H7 (cell line): ENCODE measurements around the gene SLX4. TPM values are rescaled to one million over a fixed set of nuclear protein-coding genes. Genes with fewer than 3 reads are reported as not detected.

Experiments
- DNase-seq: peaks from one replicate; pipeline ENCODE4 v3.0.0; 2012
- H3K27me3 ChIP-seq: 2 replicates; pipeline ENCODE4 v1.6.0; 2011; ENCODE audit warnings: mild to moderate bottlenecking, low read length; ENCODE audit not compliant: control insufficient read depth, insufficient read depth
- H3K36me3 ChIP-seq: replicated peaks from 2 replicates; pipeline ENCODE4 v1.5.1; 2011; ENCODE audit warnings: low read length; ENCODE audit not compliant: control insufficient read depth, insufficient read depth
- H3K4me3 ChIP-seq: 2 replicates; pipeline ENCODE4 v1.5.1; 2011; ENCODE audit warnings: low read depth, mild to moderate bottlenecking, control low read depth, low read length, moderate library complexity; ENCODE audit not compliant: insufficient read depth
- total RNA-seq: library from RNA; depleted of rRNA; stranded (reverse); fragments of >200 nt; shearing (Covaris generic); gene quantifications from 2 replicates; pipeline ENCODE4 v1.2.3, GENCODE V29; 2014

Gene SLX4
- total RNA-seq, 1 experiment from 2014 or later, result 8.4 TPM

- DNase-seq, result no peak
- Histone ChIP-seq H3K36me3 (peaks cover 4% of the 10 kb centered on the region), H3K27me3 (no peaks in the 10 kb centered on the region), H3K4me3 (no peak overlapping the region)
Observed at GRCh38 chr16:3584412-3584811, 27.0 kb downstream of the SLX4 start.

GRCh38 chr16:3583303-3584038 is 27.9 kb downstream of the SLX4 start:
- no peak overlapping the region for H3K4me3 ChIP-seq
- no peak for DNase-seq
- peaks cover 4% of the 10 kb centered on the region for H3K36me3 ChIP-seq
- no peaks in the 10 kb centered on the region for H3K27me3 ChIP-seq

- H3K4me3 ChIP-seq, result no peak overlapping the region
- DNase-seq, result peak; percentile 42
- no peaks in the 10 kb centered on the region for H3K27me3 ChIP-seq
- H3K36me3 ChIP-seq, result peaks cover 4% of the 10 kb centered on the region
Observed at GRCh38 chr16:3582276-3583165, 28.9 kb downstream of the SLX4 start.

DNA sequence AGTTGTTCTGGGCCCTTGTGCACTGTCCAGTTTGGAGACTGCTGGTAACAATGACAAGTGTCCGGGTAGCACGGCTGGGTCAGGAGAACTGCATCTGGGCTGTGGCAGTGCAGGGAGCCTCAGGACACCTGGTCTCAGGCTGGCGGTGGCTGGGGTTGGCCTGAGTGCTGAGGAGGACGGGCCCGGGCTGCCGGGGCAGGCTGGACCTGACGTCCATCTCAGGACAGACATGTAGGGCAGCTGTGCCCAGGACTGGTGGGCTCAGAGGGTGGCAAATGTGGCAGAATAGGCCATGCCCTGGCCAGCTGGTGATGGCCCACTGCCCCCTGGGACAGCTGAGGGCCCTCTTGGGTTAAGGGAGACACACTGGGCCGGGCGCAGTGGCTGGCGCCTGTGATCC is 30.0 kb downstream of the SLX4 start:
- DNase-seq, result peak; percentile 44
- Histone ChIP-seq H3K27me3 (no peaks in the 10 kb centered on the region), H3K4me3 (no peak overlapping the region), H3K36me3 (peaks cover 4% of the 10 kb centered on the region)

- H3K36me3 ChIP-seq, result peaks cover 4% of the 10 kb centered on the region
- H3K4me3 ChIP-seq, result no peak overlapping the region
- peak; percentile 59 for DNase-seq
- H3K27me3 ChIP-seq, result no peaks in the 10 kb centered on the region
Observed at GRCh38 chr16:3580686-3581085, 30.7 kb downstream of the SLX4 start.

- H3K27me3 ChIP-seq, result no peaks in the 10 kb centered on the region
- H3K4me3 ChIP-seq, result no peak overlapping the region
- DNase-seq, result peak; percentile 67
- H3K36me3 ChIP-seq, result peaks cover 4% of the 10 kb centered on the region
Observed at GRCh38 chr16:3580251-3580651, 31.2 kb downstream of the SLX4 start.

- Histone ChIP-seq H3K4me3 (no peak overlapping the region), H3K36me3 (peaks cover 4% of the 10 kb centered on the region), H3K27me3 (no peaks in the 10 kb centered on the region)
- DNase-seq, result peak; percentile 51
Observed at GRCh38 chr16:3579776-3580175, 31.6 kb downstream of the SLX4 start.

DNA sequence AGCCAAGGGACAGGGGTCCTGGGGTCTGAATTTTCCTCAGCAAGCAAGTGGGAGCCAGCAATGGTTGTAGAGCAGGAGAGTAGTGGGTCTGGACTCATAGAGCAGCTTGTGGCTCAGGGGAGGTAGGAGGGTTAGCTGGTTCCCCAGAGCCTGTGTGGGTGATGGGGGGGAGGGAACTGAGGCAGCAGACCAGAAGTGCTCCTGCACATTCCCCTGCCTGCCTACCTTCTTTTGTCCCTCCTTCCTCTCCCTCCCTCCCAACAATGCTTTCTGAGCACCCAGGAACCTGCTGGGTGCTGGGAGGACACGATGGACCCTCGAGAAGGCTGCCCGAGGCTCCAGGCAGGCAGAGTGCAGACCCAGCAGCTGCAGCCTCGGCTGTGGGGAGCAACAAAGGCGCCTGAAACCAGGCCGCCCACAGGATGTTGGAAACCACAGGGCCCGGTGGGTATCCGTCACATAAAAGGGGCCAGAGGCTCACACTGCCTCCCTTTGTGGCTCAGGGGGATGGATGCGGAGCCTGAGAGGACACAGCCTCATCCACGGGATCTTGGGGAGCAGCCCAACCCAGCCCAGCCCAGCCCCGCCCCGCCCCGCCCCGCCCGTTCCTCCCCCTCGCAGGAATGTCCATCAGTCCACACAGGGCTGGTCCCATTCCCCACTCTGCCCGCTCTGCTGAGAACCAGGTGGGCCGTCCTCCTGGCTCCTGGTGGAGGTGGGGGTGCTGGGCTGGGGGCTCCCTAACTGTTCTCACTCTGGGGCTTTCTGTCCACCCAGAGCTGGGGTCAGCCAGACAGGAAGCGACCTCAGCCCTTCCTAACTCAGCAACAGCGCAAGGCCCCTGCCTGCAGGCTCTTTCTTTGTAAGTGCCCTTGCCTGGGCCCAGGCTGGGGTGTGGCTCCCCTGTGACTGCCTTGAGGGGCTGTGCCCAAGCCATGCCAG is 32.5 kb downstream of the SLX4 start:
- H3K36me3 ChIP-seq, result peaks cover 3% of the 10 kb centered on the region
- peak; percentile 79 for DNase-seq
- no peaks in the 10 kb centered on the region for H3K27me3 ChIP-seq
- H3K4me3 ChIP-seq, result no peak overlapping the region

DNA sequence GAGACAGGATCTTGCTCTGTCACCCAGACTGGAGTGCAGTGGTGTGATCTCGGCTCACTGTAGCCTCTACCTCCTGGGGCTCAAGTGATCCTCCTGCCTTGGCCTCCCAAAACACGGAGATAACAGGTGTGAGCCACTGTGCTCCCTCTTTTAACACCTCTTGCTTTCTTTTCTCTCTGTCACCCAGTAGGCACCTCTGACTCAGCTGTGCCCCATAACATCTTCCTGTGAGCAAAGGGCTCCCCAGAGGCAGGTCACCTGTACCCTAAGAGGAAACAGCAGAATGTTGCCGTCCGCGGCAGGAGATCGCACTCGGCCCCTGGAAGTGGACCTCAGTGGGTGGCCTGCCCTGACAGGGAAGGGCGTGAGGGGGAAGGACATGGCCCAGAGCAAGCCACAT is 33.3 kb downstream of the SLX4 start:
- H3K36me3 ChIP-seq, result peaks cover 2% of the 10 kb centered on the region
- peak; percentile 33 for DNase-seq
- no peak overlapping the region for H3K4me3 ChIP-seq
- H3K27me3 ChIP-seq, result no peaks in the 10 kb centered on the region

GRCh38 chr16:3577302-3577752 is 34.1 kb downstream of the SLX4 start, which contains the start of gene NLRC3:
Gene NLRC3, minus strand, starts transcription at chr16:3577403. Its CDS starts 12,367 bp downstream, at chr16:3565036.
- no peaks in the 10 kb centered on the region; the same call in 1 of the 2 replicates for H3K36me3 ChIP-seq
- no peak within 1 kb of the TSS for H3K4me3 ChIP-seq
- peak; percentile 61 for DNase-seq
- H3K27me3 ChIP-seq, result no peaks in the 10 kb centered on the region

DNA sequence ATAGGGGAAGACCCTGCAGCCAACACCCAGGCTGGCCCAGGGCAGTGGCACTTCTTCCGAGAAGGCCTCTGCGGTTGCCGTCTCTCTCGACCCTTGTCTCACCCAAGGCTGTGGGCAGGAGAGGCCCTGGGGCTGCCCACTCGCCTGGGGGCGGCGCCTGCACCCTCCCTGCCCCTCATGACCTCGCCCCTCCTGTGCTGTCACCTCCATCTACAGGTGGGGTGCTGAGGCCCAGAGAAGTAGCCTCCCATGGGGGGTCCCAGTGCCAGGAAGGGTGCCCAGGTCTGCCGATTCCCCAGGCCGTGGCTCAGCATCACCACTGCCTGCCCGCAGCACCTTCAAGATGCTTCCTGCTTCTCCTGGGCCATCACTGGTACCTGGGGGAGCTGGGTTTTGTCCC is 35.2 kb downstream of the SLX4 start:
- no peaks in the 10 kb centered on the region for H3K36me3 ChIP-seq
- DNase-seq, result peak; percentile 45
- no peak overlapping the region for H3K4me3 ChIP-seq
- H3K27me3 ChIP-seq, result no peaks in the 10 kb centered on the region

DNA sequence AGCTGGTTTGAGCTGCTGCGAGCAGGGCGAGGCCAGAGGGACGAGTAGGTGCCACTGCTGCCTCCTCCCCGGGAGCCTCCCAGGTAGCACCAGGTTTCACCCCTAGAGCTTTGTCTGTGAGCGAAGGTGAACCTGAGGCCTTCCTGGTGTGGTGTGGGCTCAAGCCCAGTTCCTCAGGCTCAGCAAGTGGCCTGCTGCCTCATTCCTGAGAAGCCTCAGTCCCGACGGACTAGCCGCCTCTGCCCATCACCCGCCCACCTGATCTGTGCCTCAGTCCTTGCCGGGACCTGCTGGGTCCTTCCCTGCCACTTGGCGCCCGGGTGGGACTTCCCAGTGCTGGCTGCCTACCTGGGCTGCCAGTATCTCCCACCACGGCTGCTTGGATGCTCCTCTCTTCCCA is 35.9 kb downstream of the SLX4 start:
- Histone ChIP-seq H3K4me3 (no peak overlapping the region), H3K27me3 (no peaks in the 10 kb centered on the region), H3K36me3 (no peaks in the 10 kb centered on the region)
- peak; percentile 53 for DNase-seq

DNA sequence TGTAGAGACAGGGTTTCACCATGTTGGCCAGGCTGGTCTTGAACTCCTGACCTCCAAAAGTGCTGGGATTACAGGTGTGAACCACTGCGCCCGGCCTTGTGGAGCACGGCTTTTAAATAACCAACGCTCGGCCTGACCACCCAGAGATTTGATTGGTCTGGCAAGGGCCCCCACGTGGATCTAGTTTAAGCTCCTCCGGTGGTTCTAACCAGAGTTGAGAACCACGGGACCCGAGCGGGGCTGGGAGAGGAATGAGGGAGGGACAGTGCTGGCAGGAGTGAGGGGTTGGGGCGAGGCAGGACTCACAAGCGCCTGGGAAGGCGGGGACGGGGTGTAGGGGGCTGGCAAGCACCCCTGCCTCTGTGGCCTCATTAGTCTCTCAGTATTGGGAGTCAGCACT is 37.2 kb downstream of the SLX4 start:
- Histone ChIP-seq H3K27me3 (no peaks in the 10 kb centered on the region), H3K36me3 (no peaks in the 10 kb centered on the region), H3K4me3 (no peak overlapping the region)
- peak; percentile 36 for DNase-seq

DNA sequence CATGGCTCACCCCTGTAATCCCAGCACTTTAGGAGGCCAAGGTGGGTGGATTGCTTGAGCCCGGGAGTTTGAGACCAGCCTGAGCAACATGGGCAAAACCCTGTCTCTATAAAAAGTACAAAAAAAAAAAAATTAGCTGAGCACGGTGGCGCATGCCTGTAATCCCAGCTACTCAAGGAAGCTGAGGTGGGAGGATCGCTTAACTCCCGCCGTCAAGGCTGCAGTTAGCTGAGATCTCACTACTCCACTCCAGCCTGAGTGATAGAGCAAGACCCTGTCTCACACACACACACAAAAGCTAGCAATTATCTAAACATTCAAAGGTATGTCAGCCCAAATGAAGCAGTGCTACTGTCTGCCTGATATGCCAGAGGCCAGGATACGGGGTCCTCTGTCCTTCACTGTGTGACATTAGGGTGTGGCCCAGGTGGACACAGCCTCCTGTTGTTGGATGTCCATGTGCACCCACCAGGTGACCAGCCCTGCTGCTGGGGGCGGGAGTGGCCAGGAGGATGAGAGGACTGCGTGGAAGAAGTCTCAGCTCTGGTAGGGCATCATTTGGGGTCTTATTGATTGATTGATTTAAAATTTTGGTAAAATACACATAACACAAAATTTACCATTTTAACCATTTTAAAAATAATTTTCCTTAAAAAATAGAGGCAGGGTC is 38.1 kb downstream of the SLX4 start:
- no peak overlapping the region for H3K4me3 ChIP-seq
- no peak for DNase-seq
- no peaks in the 10 kb centered on the region for H3K27me3 ChIP-seq
- H3K36me3 ChIP-seq, result no peaks in the 10 kb centered on the region
